ENCODE results near the gene TP53I11. TPM values are rescaled to one million over a fixed set of nuclear protein-coding genes. Genes with fewer than 3 reads are reported as not detected.
A peak's percentile ranks its signal among the peaks of the same experiment; 100 is the strongest.

The TP53I11 gene
- total RNA-seq, 4 donors from 2014 or later = 42.4 to 128 (median 47.2) TPM

- intact Hi-C loops (cut with DNase I; ENCODE audit: low total_unique reads) = no loop called here
- WGBS, 2 donors = 97% methylated on average over 8 of the region's 8 CpGs
- peak in 1 of 2 donors; percentile 65 for DNase-seq (ENCODE audit: low spot score in 2 of 2)
- no peak overlapping the region for H3K4me3 ChIP-seq (ENCODE audit: low read depth, poor library complexity, severe bottlenecking)
- no peak for TF ChIP-seq POLR2A (IDR thresholded peaks at IDR 0.05)
- TF ChIP-seq, protein P1, sequence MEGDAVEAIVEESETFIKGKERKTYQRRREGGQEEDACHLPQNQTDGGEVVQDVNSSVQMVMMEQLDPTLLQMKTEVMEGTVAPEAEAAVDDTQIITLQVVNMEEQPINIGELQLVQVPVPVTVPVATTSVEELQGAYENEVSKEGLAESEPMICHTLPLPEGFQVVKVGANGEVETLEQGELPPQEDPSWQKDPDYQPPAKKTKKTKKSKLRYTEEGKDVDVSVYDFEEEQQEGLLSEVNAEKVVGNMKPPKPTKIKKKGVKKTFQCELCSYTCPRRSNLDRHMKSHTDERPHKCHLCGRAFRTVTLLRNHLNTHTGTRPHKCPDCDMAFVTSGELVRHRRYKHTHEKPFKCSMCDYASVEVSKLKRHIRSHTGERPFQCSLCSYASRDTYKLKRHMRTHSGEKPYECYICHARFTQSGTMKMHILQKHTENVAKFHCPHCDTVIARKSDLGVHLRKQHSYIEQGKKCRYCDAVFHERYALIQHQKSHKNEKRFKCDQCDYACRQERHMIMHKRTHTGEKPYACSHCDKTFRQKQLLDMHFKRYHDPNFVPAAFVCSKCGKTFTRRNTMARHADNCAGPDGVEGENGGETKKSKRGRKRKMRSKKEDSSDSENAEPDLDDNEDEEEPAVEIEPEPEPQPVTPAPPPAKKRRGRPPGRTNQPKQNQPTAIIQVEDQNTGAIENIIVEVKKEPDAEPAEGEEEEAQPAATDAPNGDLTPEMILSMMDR (IDR thresholded peaks at IDR 0.05) = no peak
Observed at GRCh38 chr11:44982496-44983062, 31.9 kb upstream of the TP53I11 start.

GRCh38 chr11:44980533-44981427, 30.1 kb upstream of the TP53I11 start:
- no peak overlapping the region for H3K4me3 ChIP-seq (ENCODE audit: low read depth, poor library complexity, severe bottlenecking)
- DNase-seq (ENCODE audit: low spot score in 2 of 2) = no peak
- WGBS, 2 donors = 67 to 83% methylated on average over 14 to 15 of the region's 15 CpGs
- TF ChIP-seq POLR2A (IDR thresholded peaks at IDR 0.05) = no peak
- TF ChIP-seq, protein P1 (IDR thresholded peaks at IDR 0.05) = no peak
- intact Hi-C loops (cut with DNase I; ENCODE audit: low total_unique reads) = no loop called here

DNA sequence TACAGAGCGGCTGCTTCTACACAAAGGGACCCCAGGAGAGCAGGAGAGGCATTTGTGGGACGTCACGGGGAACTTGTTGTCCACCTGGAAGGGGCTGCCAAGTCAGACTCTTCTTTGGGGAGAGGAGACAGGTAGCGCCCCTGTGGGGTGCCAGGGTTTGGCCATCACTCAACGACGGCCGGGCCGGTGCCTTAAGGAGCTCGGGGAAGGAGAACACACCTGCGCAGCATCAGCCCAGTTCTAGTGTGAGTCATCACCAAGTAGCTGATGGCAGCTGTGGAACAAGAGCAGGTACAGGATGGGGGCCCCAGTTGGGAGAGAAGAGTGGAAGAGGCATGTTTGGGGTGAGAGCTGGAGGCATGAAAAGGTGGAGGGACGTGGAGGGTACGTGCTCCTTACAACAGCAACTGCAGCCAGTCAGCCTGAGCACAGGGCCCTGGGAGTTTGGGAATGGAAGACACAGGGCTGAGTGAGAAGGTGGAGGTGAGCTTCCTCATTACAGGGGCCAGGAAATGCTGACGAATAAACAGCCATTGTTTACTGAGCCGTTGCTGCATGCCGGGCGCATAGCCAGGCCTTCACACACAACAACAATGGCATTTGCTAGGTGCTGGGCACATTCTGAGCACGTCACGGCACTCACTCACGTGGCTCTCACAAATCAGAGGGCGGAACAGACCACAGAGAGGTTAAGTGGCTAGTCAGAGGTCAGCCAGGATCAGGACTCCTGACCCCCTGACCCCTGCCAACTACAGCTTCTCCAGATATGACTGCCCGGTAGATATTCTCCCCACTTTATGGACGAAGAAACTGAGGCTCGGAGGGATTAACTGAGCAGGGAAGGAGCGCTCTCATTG, 29.1 kb upstream of the TP53I11 start:
- intact Hi-C loops (cut with DNase I; ENCODE audit: low total_unique reads) = no loop called here
- WGBS, 2 donors = 56 to 68% methylated on average over 23 to 24 of the region's 24 CpGs
- no peak overlapping the region for H3K4me3 ChIP-seq (ENCODE audit: low read depth, poor library complexity, severe bottlenecking)
- TF ChIP-seq, protein P1 (IDR thresholded peaks at IDR 0.05) = no peak
- no peak for TF ChIP-seq POLR2A (IDR thresholded peaks at IDR 0.05)
- no peak for DNase-seq (ENCODE audit: low spot score in 2 of 2)

GRCh38 chr11:44978961-44979331, 28.3 kb upstream of the TP53I11 start:
- intact Hi-C loops (cut with DNase I; ENCODE audit: low total_unique reads) = no loop called here
- H3K4me3 ChIP-seq (ENCODE audit: low read depth, poor library complexity, severe bottlenecking) = no peak overlapping the region
- no peak for TF ChIP-seq POLR2A (IDR thresholded peaks at IDR 0.05)
- TF ChIP-seq, protein P1 (IDR thresholded peaks at IDR 0.05) = no peak
- 89 to 95% methylated on average over 1 of the region's 1 CpG for WGBS, 2 donors
- DNase-seq (ENCODE audit: low spot score in 2 of 2) = no peak

- intact Hi-C loops (cut with DNase I; ENCODE audit: low total_unique reads) = no loop called here
- WGBS, 2 donors = 58 to 68% methylated on average over 3 of the region's 3 CpGs
Observed at GRCh38 chr11:44978274-44978960, 27.7 kb upstream of the TP53I11 start.

More at GRCh38 chr11:44978274-44978960, 27.7 kb upstream of the TP53I11 start:
- TF ChIP-seq, protein P1 (IDR thresholded peaks at IDR 0.05) = no peak
- no peak for TF ChIP-seq POLR2A (IDR thresholded peaks at IDR 0.05)
- DNase-seq (ENCODE audit: low spot score in 2 of 2) = no peak
- H3K4me3 ChIP-seq (ENCODE audit: low read depth, poor library complexity, severe bottlenecking) = no peak overlapping the region

Data from lower leg skin (tissue), 4 donors.